HEK293 (cell line): Measurements from ENCODE around the gene ANO8.

Experiments used
- CTCF ChIA-PET: fragments of 350-600 bp; formaldehyde crosslinking; extraction: SDS; loops from one replicate; lab custom pipeline; 2021; ENCODE audit warnings: antibody characterized with exemption; lab: Yijun Ruan, JAX
- POLR2A ChIA-PET: fragments of 300-600 bp; formaldehyde crosslinking; extraction: SDS; loops from one replicate; lab custom pipeline; 2020; ENCODE audit warnings: antibody characterized with exemption, inconsistent platforms; lab: Yijun Ruan, JAX
- H3K27ac ChIP-seq: fragments of 200-500 bp; sonication (Bioruptor generic); 2 replicates; pipeline ENCODE4 v1.5.1; 2014; ENCODE audit warnings: low read depth, low read length, control low read depth, inconsistent platforms; ENCODE audit errors: extremely low read depth
- H3K36me3 ChIP-seq, 2 experiments: fragments of 200-500 bp in 1 of 2; sonication (Bioruptor generic) in 1 of 2; 1 replicate in 1 of 2; 2 replicates in 1 of 2; pipeline ENCODE4 v1.5.1; 2014 to 2017; ENCODE audit warnings: inconsistent platforms in 2 of 2, low read length in 2 of 2; ENCODE audit not compliant: control insufficient read depth in 2 of 2, insufficient read depth in 1 of 2
- H3K4me1 ChIP-seq: fragments of 200-500 bp; sonication (Bioruptor generic); 2 replicates; pipeline ENCODE4 v1.5.1; 2014; ENCODE audit warnings: mild to moderate bottlenecking, low read length, inconsistent platforms; ENCODE audit not compliant: control insufficient read depth, insufficient read depth
- H3K4me3 ChIP-seq: 2 replicates; pipeline ENCODE4 v1.5.1; 2011; ENCODE audit warnings: low read depth, mild to moderate bottlenecking, control low read depth, low read length, moderate library complexity
- H3K9me3 ChIP-seq: fragments of 200-500 bp; sonication (Bioruptor generic); 2 replicates; pipeline ENCODE4 v1.5.1; 2014; ENCODE audit warnings: low read depth, low read length, inconsistent platforms; ENCODE audit not compliant: control insufficient read depth, insufficient read depth
- GLI4 ChIP-seq: fragments of 450-650 bp; formaldehyde crosslinking; IDR thresholded peaks from 2 replicates; pipeline ENCODE4 v1.5.1; 2016; ENCODE audit warnings: missing biosample characterization, missing genetic modification characterization
- GLIS1 ChIP-seq: fragments of 450-650 bp; formaldehyde crosslinking; IDR thresholded peaks from 2 replicates; pipeline ENCODE4 v1.5.1; 2016; ENCODE audit warnings: missing biosample characterization, missing genetic modification characterization
- OVOL3 ChIP-seq: fragments of 450-650 bp; formaldehyde crosslinking; IDR thresholded peaks from 2 replicates; pipeline ENCODE4 v1.5.1; 2016; ENCODE audit warnings: missing biosample characterization, missing genetic modification characterization
- REPIN1 ChIP-seq: fragments of 450-650 bp; formaldehyde crosslinking; IDR thresholded peaks from 2 replicates; pipeline ENCODE4 v1.5.1; 2017; ENCODE audit warnings: missing biosample characterization, missing genetic modification characterization, low read depth
- SCRT2 ChIP-seq: fragments of 450-650 bp; formaldehyde crosslinking; IDR thresholded peaks from 2 replicates; pipeline ENCODE4 v1.5.1; 2016; ENCODE audit warnings: missing biosample characterization, missing genetic modification characterization
- YY2 ChIP-seq: fragments of 450-650 bp; formaldehyde crosslinking; IDR thresholded peaks from 2 replicates; pipeline ENCODE4 v1.5.1; 2016; ENCODE audit warnings: missing biosample characterization, missing genetic modification characterization
- ZBTB48 ChIP-seq: fragments of 450-650 bp; formaldehyde crosslinking; IDR thresholded peaks from 2 replicates; pipeline ENCODE4 v1.5.1; 2016; ENCODE audit warnings: missing biosample characterization, missing genetic modification characterization
- ZBTB49 ChIP-seq: fragments of 450-650 bp; formaldehyde crosslinking; IDR thresholded peaks from 2 replicates; pipeline ENCODE4 v1.5.1; 2016; ENCODE audit warnings: missing biosample characterization, missing genetic modification characterization, low read depth
- ZBTB6 ChIP-seq: fragments of 450-650 bp; formaldehyde crosslinking; IDR thresholded peaks from 2 replicates; pipeline ENCODE4 v1.5.1; 2017; ENCODE audit warnings: missing biosample characterization, missing genetic modification characterization
- ZNF155 ChIP-seq: fragments of 450-650 bp; formaldehyde crosslinking; IDR thresholded peaks from 2 replicates; pipeline ENCODE4 v1.5.1; 2016; ENCODE audit warnings: missing biosample characterization, missing genetic modification characterization
- ZNF214 ChIP-seq: fragments of 450-650 bp; formaldehyde crosslinking; IDR thresholded peaks from 2 replicates; pipeline ENCODE4 v1.5.1; 2017; ENCODE audit warnings: missing biosample characterization, mild to moderate bottlenecking, missing genetic modification characterization, borderline replicate concordance
- ZNF223 ChIP-seq: fragments of 450-650 bp; formaldehyde crosslinking; IDR thresholded peaks from 2 replicates; pipeline ENCODE4 v1.5.1; 2016; ENCODE audit warnings: missing biosample characterization, missing genetic modification characterization
- ZNF449 ChIP-seq: fragments of 450-650 bp; formaldehyde crosslinking; IDR thresholded peaks from 2 replicates; pipeline ENCODE4 v1.5.1; 2017; ENCODE audit warnings: missing biosample characterization, mild to moderate bottlenecking, missing genetic modification characterization, moderate library complexity
- ZNF488 ChIP-seq: fragments of 450-650 bp; formaldehyde crosslinking; IDR thresholded peaks from 2 replicates; pipeline ENCODE4 v1.5.1; 2016; ENCODE audit warnings: missing biosample characterization, missing genetic modification characterization
- ZNF549 ChIP-seq: fragments of 450-650 bp; IDR thresholded peaks from 2 replicates; pipeline ENCODE4 v1.5.1; 2018; ENCODE audit warnings: missing biosample characterization, missing genetic modification characterization, mild to moderate bottlenecking, inconsistent platforms, moderate library complexity
- ZNF560 ChIP-seq: fragments of 450-650 bp; formaldehyde crosslinking; IDR thresholded peaks from 2 replicates; pipeline ENCODE4 v1.5.1; 2017; ENCODE audit warnings: missing biosample characterization, missing genetic modification characterization, borderline replicate concordance
- ZNF677 ChIP-seq: fragments of 450-650 bp; IDR thresholded peaks from 2 replicates; pipeline ENCODE4 v1.5.0; 2018; ENCODE audit warnings: missing biosample characterization, mild to moderate bottlenecking, missing genetic modification characterization, moderate library complexity
- ZSCAN18 ChIP-seq: fragments of 450-650 bp; formaldehyde crosslinking; IDR thresholded peaks from 2 replicates; pipeline ENCODE4 v1.5.1; 2016; ENCODE audit warnings: missing biosample characterization, missing genetic modification characterization

The ANO8 gene

GRCh38 chr19:17320435-17320834 is 14.2 kb downstream of the ANO8 start:
- Histone ChIP-seq H3K36me3 (peaks cover 0 to 46% of the 10 kb centered on the region in 2 experiments; a peak in 2 of 3 replicates), H3K27ac (no peak overlapping the region)
- CTCF ChIA-PET: interaction anchor here (0.6 to 1.0 kb wide), 4 partner anchors 12 to 129 kb away, joined by 4 to 7 read pairs (median 4); no protein-coding TSS in a partner anchor

GRCh38 chr19:17319473-17320238 is 15.0 kb downstream of the ANO8 start:
- CTCF ChIA-PET: no interaction called here
- Histone ChIP-seq H3K4me3 (no peak overlapping the region), H3K9me3 (no peaks in the 10 kb centered on the region), H3K36me3 (peaks cover 3 to 49% of the 10 kb centered on the region in 2 experiments; a peak in 2 of 3 replicates), H3K4me1 (no peaks in the 10 kb centered on the region), H3K27ac (no peak overlapping the region)
- POLR2A ChIA-PET: interaction anchor here (1.0 to 3.0 kb wide), 2 partner anchors 11 to 13 kb away, joined by 3 to 15 read pairs; partner anchors contain the start of gene DDA1
- no peak for TF ChIP-seq ZNF560 (tag by site-specific recombination)
- TF ChIP-seq, all 188 proteins: peak for 0

More at GRCh38 chr19:17320435-17320834, 14.2 kb downstream of the ANO8 start:
- no peaks in the 10 kb centered on the region for H3K4me1 ChIP-seq
- POLR2A ChIA-PET: interaction anchor here (1.5 to 2.2 kb wide), 2 partner anchors 10 to 11 kb away, joined by 5 to 8 read pairs; partner anchors contain the start of gene DDA1
- TF ChIP-seq GLIS1 (tag by site-specific recombination) (no peak), ZNF677 (tag by site-specific recombination) (no peak), ZNF214 (tag by site-specific recombination) (no peak), SCRT2 (tag by site-specific recombination) (no peak), ZSCAN18 (tag by site-specific recombination) (no peak), OVOL3 (tag by site-specific recombination) (no peak), ZBTB6 (no peak), GLI4 (tag by site-specific recombination) (no peak), ZNF549 (no peak), REPIN1 (tag by site-specific recombination) (no peak), ZBTB48 (tag by site-specific recombination) (no peak), ZBTB49 (no peak)
- no peaks in the 10 kb centered on the region for H3K9me3 ChIP-seq
- H3K4me3 ChIP-seq: no peak overlapping the region

- CTCF ChIA-PET: no interaction called here
- POLR2A ChIA-PET: interaction anchor here (1.0 to 3.1 kb wide), 3 partner anchors 9 to 14 kb away, joined by 3 to 15 read pairs (median 13); partner anchors contain the start of gene DDA1
- no peak overlapping the region for H3K4me3 ChIP-seq
- no peaks in the 10 kb centered on the region for H3K4me1 ChIP-seq
- peaks cover 3 to 56% of the 10 kb centered on the region in 2 experiments; a peak in 2 of 3 replicates for H3K36me3 ChIP-seq
- TF ChIP-seq YY2 (no peak), GLIS1 (tag by site-specific recombination) (0 out of 2 replicates have a peak, but pooled peaks have one; percentile 12), ZNF488 (no peak), ZNF223 (tag by site-specific recombination) (no peak), ZNF449 (no peak), ZNF155 (no peak)
- H3K27ac ChIP-seq: no peak overlapping the region
- H3K9me3 ChIP-seq: no peaks in the 10 kb centered on the region
These were observed 15.7 kb downstream of the ANO8 start for GRCh38 chr19:17318966-17319365.
